DMS79 treated with DMSO at 0.1 percent for 48 hours (cell line): Measurements from ENCODE around the gene KLHL18.
A peak's percentile ranks its signal among the peaks of the same experiment; 100 is the strongest.
"Not testable (repeated sequence)": the region's sequence is repeated elsewhere in the genome, so short reads cannot be mapped to it uniquely, and the experiment has no call there.

Source experiments
- DNase-seq: peaks from one replicate; lab custom pipeline; 2025; lab: John Stamatoyannopoulos, UW

Gene KLHL18

DNA sequence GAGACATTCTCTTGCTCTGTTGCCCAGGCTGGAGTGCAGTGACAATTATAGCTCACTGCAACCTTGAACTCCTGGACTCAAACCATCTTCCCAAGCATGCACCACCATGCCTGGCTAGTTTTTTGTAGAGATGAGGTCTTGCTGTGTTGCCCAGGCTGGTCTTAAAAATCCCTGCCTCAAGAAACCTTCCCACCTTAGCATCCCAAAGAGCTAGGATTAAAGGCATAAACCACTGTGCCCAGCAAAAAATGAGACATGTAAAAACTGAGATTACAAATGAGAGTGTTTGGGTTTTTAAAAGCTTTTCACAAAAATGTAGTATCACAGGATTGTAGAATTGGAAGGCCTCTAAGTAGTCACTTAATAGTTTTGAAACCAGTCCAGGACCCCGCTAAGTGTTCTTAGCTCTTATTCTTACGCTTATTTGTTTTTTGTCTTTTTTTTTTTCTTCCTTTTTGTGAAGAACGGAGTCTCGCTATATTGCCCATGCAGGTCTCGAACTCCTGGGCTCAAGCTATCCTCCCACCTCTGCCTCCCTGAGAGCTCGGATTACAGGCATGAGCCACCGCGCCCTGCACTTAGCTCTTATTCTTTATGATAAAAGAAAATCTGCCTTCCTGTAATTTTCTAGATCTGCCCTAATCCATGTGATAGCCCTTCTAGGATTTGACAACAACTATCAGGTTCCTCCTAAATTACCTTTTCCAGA is 31.5 kb downstream of the KLHL18 start:
- no peak for DNase-seq

DNA sequence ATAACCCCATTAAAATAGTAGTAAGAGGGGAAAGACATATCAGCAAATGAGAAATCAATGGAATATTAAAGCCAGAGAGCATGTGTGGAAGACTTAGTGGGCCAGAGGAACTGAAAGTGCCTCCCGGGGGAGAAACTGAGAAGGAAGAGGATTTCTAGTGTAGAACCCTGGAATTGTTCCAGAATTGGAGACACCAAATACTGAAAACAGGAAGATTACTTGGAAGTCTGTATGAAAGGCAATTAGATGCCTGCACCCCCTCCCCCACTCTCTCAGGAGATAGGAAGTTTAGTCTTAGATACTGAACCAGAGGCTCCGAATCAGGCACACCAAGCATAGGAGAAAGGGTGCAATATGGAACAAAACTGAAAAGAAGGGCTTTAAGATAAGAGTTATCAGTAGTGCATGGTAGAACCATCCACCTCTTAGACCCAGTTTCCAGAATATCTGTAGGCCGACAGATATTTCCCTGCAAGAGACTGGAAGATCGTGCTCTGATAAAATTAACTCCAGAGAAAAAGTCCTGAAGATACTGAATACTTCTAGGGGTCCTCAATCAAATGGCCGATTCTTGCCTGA is 32.4 kb downstream of the KLHL18 start:
- no peak for DNase-seq

GRCh38 chr3:47316151-47316550 is 33.4 kb downstream of the KLHL18 start:
- not testable (repeated sequence) for DNase-seq

DNA sequence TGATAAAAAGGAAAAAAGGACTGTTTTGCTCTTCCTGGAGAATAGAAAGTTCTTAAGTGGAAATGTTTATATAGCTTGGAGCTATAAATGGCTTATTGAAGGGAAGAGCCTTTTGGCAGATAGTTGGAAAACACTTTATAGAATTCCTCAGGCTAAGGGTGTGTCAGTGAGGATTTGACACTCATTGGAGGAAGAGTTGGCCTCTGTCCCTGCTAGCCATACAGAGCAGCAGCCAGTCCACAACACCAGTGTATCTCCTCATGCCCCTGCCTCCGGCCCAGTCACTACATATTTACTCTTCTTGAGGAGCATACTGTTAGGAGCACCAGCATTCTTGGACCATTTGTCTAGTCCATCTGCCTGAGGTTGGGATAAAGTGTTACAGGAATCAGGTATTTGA is 36.2 kb downstream of the KLHL18 start:
- no peak for DNase-seq

GRCh38 chr3:47319956-47320355 is 37.2 kb downstream of the KLHL18 start:
- DNase-seq, result no peak

DNA sequence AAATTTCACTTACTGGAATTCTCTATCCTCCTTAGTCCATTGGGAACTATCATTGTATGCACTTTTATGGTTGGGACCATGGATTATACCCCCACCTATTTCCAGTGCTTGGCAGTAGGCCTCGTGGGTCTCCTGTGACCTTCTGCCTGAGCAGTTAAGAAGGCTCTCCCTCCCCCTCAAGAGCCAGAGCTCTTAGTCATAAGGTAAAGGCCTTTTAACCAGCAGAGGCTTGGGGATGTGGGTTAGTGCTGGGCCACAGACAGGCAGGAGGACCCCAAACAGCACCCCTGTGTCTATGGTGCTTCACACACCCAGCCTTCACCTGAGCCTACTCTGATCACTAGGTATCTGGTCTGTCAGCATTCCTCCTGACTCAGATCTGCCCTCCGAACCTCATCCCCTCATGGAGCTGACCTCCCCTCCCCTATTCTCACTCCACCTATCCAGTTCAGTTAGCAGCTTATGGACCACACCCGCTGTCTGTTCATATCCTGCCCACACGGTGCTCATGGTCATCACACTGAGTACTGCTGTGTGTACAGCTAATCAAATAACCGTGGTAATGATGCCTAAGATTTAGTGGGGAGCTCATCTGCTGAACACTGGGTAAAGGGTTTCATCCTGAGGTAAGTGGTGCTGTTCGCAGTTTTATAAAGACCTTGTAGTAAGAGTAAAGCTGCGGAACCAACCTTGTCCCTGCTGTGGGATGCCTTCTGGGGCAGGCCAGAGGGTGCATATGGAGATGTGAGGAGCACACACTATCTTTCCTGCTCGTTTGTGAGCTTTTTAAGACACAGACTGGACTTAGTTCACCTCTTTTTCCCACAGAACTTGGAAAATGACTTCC is 40.9 kb downstream of the KLHL18 start:
- DNase-seq, result no peak

- peak; percentile 6 for DNase-seq
Observed at GRCh38 chr3:47324278-47324865, 41.6 kb downstream of the KLHL18 start.

- no peak for DNase-seq
Observed at GRCh38 chr3:47333907-47334306, 51.2 kb downstream of the KLHL18 start.

GRCh38 chr3:47337656-47338055 is 54.9 kb downstream of the KLHL18 start:
- DNase-seq, result no peak

DNA sequence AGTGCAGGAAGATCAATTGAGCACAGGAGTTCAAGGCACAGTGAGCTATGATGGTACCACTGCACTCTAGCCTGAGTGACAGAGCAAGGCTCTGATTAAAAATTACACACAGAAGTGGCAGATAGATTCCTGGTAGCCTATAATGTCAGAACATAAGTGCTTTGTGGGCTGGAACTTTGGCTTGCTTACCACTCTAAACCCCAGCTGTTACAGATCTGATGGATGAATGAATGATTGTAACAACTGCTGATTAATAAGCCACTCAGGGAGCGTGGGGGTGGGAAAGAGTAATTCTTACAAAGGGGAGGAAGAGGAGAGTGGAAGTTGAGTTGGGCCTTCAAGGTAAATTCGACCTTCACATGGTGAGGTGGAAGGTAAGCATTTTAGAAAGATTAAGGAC is 57.2 kb downstream of the KLHL18 start:
- no peak for DNase-seq

DNA sequence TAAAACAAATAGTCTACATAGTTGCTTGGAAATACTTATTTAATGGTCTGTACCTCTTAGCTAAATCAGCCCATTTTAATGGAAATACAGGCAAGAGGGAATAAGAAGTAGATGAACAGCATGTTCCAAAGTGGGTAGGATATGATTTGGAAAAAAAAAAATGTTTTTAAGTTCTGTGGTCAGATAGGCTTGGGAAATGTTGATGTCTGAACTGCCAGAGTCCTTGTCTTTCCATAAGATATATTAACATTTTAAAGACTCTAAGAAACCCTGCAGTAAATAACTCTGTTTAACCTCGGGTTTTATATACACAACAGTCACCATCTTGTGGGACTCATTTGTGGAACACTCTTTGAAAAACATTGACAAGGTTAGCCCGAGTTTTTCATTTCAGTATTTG is 58.1 kb downstream of the KLHL18 start:
- DNase-seq, result no peak

GRCh38 chr3:47342151-47342550 is 59.4 kb downstream of the KLHL18 start:
- no peak for DNase-seq

DNA sequence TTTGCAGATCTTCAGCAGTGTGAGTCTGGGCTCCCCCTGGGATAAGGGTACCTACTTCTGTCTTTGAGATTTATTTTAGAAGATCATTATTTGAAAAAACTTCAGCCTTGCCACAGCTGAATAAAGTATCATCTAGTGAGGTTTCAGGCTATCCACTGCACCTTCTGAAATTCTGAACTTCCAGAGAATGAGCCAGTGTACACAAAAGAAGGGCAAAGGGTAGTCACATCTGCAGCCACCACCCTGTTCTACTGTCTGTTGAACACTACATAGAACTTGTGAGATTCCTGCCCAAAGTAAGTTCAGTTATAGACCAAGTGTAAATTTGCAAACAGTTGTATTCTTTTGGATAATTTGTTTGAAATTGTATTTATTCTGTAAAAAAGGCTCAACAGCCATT is 60.1 kb downstream of the KLHL18 start:
- no peak for DNase-seq

DNA sequence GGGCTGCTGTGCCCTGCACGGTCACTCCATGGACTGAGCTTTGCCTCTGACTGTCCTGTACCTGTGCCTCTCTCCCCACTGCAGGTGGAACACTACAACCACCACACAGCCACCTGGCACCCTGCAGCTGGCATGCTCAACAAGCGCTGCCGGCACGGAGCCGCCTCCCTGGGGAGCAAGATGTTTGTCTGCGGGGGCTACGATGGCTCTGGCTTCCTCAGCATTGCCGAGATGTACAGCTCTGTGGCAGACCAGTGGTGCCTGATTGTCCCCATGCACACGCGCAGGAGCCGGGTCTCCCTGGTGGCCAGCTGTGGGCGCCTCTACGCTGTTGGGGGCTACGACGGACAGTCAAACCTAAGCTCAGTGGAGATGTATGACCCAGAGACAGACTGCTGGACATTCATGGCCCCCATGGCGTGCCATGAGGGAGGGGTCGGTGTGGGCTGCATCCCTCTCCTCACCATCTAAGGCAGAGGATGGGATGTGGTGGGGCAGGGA is 60.8 kb downstream of the KLHL18 start:
- DNase-seq, result no peak

DNA sequence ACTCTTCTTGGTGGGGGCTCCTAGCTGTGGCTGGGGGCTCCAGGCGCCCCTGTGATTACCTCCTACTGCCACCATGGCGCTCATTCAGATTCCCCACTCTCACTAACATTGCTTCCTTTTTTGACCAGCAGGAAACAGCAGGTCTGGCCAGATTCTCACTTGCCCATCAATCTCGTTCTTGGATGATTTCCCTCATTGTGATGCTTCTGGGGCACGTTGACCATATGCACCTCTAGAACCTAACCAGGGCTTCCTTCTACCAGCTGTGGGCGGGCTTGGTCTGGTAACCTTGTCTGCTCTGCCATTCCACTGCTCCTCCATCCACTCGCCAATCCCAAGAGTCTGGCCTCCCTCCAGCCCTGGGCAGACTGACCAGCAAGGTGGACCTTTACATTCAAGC is 62.2 kb downstream of the KLHL18 start:
- DNase-seq, result no peak

DNA sequence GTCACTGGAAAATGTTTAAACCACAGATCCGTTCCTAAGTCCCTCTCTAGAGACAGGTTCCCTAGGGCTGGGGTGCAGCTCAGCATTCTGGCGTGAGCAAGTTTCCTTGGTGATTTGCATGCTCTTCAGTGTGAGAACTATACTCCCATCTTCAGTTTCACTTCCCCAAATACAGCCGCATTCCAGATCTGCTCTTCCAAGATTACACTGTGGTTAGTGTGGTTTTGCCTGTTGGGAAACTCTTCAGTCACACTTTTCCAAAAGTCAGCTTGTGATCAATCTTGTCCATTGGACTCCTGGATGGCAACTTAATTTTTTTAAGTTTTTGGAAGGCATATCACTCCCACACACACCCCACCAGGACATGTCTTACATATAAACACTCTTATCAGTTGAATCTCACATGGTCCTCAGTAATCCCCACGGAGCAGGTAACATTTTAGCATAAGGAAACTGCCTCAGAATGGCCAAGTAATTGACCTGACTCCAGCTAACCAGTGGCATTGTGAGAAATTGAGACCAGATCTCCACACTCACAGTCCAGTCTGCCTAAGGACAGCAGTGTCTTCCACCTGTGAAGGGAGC is 64.6 kb downstream of the KLHL18 start:
- no peak for DNase-seq

GRCh38 chr3:47348411-47349154 is 65.8 kb downstream of the KLHL18 start:
- no peak for DNase-seq

DNA sequence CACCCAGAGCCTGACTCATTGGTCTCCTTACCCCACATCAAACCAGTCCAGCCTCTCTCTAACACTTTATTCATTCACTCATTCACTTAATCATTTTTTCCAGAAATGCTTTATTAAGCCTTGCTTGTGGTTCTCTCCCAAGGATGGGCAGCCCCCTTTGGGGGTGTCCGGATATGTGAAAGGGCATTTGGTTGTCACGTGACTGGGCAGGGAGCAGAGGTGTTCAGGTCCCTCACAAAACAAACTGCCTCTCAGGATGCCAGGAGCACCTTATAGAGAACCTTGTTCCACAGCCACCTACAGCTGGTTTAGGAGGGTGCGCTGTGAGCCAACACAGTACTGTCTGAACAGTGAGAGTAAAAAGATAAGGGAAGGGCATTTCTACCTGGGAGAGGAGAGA is 72.3 kb downstream of the KLHL18 start:
- DNase-seq, result no peak

GRCh38 chr3:47356201-47356600 is 73.5 kb downstream of the KLHL18 start:
- no peak for DNase-seq

GRCh38 chr3:47359323-47359722 is 76.6 kb downstream of the KLHL18 start:
- no peak for DNase-seq

DNA sequence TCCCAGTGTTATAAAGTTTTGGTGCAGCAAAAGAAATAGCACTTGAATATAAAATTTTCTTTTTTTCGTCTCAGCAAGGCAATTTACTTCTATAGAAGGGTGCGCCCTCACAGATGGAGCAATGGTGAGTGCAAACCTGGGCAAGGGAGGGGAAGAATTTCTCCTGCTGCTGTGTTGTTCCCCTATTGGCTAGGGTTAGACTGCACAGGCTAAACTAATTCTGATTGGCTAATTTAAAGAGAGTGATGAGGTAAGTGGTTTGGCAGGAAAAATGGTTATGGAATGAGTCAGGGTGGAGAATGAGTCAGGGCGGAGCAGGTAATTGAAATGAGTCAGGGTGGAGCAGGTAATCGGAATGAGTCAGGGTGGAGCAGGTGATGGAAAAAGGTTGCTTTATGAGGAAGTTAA is 77.4 kb downstream of the KLHL18 start:
- not testable (repeated sequence) for DNase-seq
